Activated T-cell treated with anti-CD3 and anti-CD28 coated beads, Interleukin-2, amount 50 U/mL, for 72 hours (primary cell): ENCODE data around the gene PEX16. TPM values are rescaled to one million over a fixed set of nuclear protein-coding genes. Genes with fewer than 3 reads are reported as not detected.

Experiments
- ATAC-seq, 2 donors: fragments of 150-1000 bp; cut with Tn5 transposase; replicated peaks in 1 of 2; 2 replicates each; pipeline ENCODE4 v1.10.0; 2021; ENCODE audit warnings: moderate library complexity in 2 of 2, mild to moderate bottlenecking in 1 of 2
- DNase-seq, 2 donors: peaks; one replicate each; pipeline ENCODE4 v3.0.0; 2021 to 2022; ENCODE audit warnings: mixed read lengths in 1 of 2
- H3K27ac Mint-ChIP-seq: one replicate; pipeline ENCODE4 v1.8.0; 2022; ENCODE audit warnings: mild to moderate bottlenecking, moderate library complexity, mixed read lengths
- H3K27me3 Mint-ChIP-seq: one replicate; pipeline ENCODE4 v1.8.0; 2022; ENCODE audit warnings: low read depth, mixed read lengths
- H3K36me3 Mint-ChIP-seq, 2 donors: one replicate each; pipeline ENCODE4 v1.8.0; 2022; ENCODE audit warnings: mixed read lengths in 2 of 2, mild to moderate bottlenecking in 1 of 2; ENCODE audit not compliant: insufficient read depth in 2 of 2
- H3K4me1 Mint-ChIP-seq: one replicate; pipeline ENCODE4 v1.8.0; 2022; ENCODE audit warnings: low read depth, mixed read lengths
- H3K4me3 Mint-ChIP-seq, 2 donors: one replicate each; pipeline ENCODE4 v1.8.0; 2022; ENCODE audit warnings: mild to moderate bottlenecking in 2 of 2, mixed read lengths in 2 of 2, moderate library complexity in 2 of 2
- H3K9me3 Mint-ChIP-seq, 2 donors: one replicate each; pipeline ENCODE4 v1.8.0; 2022; ENCODE audit warnings: mixed read lengths in 2 of 2
- total RNA-seq, 2 donors: library from RNA; stranded (reverse); gene quantifications; one replicate each; pipeline ENCODE4 v1.2.3, GENCODE V29; 2022

The PEX16 gene
- total RNA-seq, 2 donors from 2014 or later = 42.5 to 46.8 TPM

DNA sequence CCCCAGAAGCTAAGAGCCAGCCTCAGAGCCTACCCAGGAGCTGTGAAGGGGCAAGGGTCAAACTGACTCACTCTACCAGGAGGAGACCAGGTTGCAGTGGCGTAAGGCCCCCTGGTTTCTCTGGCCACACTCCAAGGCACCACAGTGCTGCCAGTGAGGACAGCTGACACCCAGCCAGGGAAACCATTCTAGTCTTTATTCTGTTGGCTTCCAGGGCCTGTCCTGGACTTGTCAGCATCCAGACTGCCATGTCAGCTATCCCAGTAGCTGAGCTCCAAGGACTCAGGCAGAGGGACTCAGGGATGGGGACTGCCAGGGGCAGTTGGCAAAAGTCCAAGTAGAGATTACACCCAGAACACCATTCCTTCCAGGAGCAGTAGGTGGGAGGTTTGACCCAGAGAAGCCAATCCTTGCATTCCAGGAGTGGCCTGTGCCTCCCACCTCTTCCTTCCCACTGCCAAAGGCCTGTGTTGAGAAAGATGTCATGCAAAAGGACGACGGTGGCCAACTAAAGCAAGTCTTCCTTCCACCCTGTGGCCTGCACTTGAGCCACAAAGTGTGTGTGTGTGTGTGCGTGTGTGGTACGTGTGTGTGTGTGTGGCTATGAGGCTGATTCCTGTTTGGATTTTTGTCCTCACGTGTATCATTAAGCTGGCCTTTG is 35.8 kb downstream of the PEX16 start:
- H3K4me3 Mint-ChIP-seq = no peak overlapping the region
- H3K36me3 Mint-ChIP-seq = peaks cover 2 to 5% of the 10 kb centered on the region in 2 donors
- H3K9me3 Mint-ChIP-seq = no peaks in the 10 kb centered on the region
- DNase-seq (no peak), ATAC-seq (no peak)
- H3K27ac Mint-ChIP-seq = no peak overlapping the region
- no peaks in the 10 kb centered on the region for H3K4me1 Mint-ChIP-seq
- H3K27me3 Mint-ChIP-seq = no peaks in the 10 kb centered on the region

DNA sequence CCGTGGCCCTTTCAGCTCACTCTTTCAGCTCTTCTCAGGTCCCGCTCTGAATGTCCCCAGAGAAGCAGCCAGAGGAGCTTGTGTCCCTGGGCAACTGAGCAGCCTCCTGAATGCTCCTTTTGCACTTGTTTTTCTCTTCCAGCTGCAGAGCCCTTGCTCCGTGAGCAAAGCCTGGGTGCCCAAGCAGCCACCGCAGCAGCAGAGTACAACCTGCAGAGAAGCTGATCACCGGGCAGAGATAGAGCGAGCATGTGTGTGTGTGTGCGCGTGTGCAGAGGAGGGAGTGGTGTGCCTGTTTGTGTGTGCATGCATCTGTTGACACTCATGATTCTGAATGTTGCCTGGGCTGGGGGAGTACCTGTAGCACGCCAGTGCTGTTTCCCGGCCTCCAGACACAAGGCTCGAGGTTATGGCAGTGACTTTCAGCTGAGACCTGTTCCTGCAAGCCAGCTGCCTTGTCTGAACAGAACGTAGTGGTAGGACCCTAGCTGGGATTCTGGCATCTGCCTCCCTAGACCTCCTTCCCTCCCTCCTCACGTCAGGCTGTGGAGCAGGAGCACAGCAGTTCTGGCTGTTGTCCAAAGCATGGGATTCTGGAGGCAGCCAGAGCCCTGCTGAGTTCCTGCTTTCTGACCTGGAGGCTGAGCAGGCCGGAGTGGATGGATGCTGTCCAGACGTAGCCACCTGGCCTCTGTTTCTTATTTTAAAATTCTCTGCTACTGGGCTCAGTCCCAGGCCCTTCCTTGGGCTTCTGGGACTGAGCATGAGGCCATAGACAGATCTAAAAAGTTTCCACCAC is 36.7 kb downstream of the PEX16 start:
- Mint-ChIP-seq H3K4me1 (no peaks in the 10 kb centered on the region), H3K27ac (no peak overlapping the region)

DNA sequence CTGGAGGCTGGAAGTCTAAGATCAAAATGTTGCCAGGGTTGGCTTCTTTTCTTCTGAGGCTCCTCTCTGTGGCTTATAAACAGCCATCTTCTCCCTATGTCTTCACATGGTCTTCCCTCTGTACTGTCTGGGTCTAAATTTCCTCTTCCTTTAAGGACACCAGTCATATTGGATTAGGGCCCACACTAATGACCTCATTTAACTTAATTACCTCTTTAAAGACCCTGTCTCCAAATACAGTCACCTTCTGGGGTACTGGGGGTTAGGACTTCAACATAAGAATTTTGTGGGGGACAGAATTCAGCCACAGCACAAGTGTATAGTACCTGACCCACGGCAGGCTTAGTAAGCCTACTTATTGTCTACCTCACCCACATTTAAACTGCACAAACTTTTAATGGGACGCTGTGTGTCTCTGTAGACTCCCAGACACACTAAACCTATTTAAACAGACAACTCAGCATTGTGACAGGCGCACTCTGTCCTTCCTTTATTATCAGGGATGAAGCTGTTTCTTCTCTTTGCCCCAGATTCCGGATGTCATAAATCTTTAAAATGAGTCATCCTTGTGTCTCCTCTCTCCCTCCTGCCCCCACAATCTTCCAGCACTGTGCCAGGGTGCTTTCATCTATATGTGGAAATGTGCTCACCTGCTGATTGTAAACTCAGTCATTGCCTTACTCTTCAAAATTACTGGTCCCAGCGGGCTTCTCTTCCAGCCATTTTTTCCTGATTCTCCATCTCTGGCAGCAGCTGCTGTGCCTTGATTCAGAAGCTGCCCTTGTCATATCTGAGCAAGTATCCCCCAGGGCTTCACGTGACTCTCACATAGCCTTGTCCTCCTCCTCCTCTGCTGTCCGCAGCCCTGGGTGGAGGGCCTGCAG is 37.6 kb downstream of the PEX16 start:
- H3K4me1 Mint-ChIP-seq = no peaks in the 10 kb centered on the region
- DNase-seq (no peak), ATAC-seq (no peak)
- H3K9me3 Mint-ChIP-seq = no peaks in the 10 kb centered on the region
- H3K27me3 Mint-ChIP-seq = no peaks in the 10 kb centered on the region
- H3K27ac Mint-ChIP-seq = no peak overlapping the region
- peaks cover 2 to 5% of the 10 kb centered on the region in 2 donors for H3K36me3 Mint-ChIP-seq
- H3K4me3 Mint-ChIP-seq = no peak overlapping the region

More for the DNA sequence above, 36.7 kb downstream of the PEX16 start:
- ATAC-seq (no peak), DNase-seq (no peak)
- Mint-ChIP-seq H3K4me3 (no peak overlapping the region), H3K9me3 (no peaks in the 10 kb centered on the region), H3K27me3 (no peaks in the 10 kb centered on the region), H3K36me3 (peaks cover 2 to 5% of the 10 kb centered on the region in 2 donors)

DNA sequence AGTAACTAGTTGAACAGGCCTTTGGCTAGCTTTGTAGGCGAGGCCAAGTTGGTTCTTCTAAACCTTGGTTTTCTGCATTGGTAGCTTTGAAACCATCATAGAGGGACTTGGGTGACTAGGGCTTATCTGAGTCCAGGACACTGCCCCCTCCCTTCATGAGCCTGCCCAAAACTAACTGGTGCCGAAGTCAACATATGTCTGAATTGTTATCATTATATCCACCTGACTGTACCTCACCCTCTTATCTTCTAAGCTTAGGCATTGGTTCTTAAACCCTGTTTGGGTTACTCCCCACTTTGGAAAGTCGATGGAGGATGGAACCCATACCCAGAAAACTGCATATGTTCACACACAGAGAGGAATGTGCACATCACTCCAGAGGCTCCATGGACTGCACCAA is 39.8 kb downstream of the PEX16 start:
- Mint-ChIP-seq H3K4me3 (no peak overlapping the region), H3K27me3 (no peaks in the 10 kb centered on the region), H3K36me3 (peaks cover 2 to 7% of the 10 kb centered on the region in 2 donors), H3K9me3 (no peaks in the 10 kb centered on the region), H3K4me1 (no peaks in the 10 kb centered on the region), H3K27ac (no peak overlapping the region)
- ATAC-seq = no peak
- DNase-seq = no peak

DNA sequence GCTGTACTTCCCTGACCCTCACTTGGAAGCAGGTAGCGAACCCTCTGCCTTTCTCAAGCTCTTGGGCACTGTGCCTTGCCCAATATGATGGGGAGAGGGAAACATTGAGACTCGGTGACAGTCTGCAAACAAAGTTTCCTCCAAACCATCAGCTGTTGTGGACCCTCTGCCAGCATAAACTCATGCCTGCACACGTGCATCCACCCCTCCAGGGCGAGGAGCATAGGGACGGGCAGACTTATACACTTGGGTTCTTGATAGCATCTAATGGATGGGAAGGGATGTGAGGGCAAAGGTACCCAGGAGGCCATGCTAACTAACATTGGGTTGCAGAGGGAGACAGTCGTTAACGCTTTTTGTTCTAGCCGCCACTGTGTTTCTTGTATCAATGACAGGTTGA is 40.5 kb downstream of the PEX16 start:
- peaks cover 2 to 4% of the 10 kb centered on the region in 2 donors for H3K36me3 Mint-ChIP-seq
- H3K27me3 Mint-ChIP-seq = no peaks in the 10 kb centered on the region
- no peak overlapping the region for H3K4me3 Mint-ChIP-seq
- H3K9me3 Mint-ChIP-seq = no peaks in the 10 kb centered on the region
- DNase-seq = no peak
- ATAC-seq = no peak
- no peak overlapping the region for H3K27ac Mint-ChIP-seq
- H3K4me1 Mint-ChIP-seq = no peaks in the 10 kb centered on the region

DNA sequence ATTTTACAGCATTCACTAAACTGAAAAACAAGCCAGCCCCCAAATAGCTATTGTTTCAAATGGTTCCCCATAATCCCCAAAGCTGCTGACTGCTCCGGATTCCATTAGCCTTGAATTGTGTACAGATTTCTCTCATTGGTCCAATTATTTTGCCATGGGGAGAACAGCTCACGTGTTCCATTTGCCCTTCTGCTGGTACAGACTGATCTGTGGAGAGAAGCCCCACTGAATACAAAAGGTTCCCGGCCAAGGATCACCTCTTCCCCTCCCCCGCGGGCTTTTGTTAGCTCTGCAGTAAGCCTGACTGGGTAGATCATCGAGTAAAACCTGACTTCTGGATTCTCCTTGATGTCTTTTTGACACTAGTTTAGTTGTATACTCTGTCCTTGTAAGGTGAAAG is 41.3 kb downstream of the PEX16 start:
- H3K36me3 Mint-ChIP-seq = peaks cover 2 to 5% of the 10 kb centered on the region in 2 donors
- ATAC-seq (no peak), DNase-seq (no peak)
- no peaks in the 10 kb centered on the region for H3K4me1 Mint-ChIP-seq
- H3K4me3 Mint-ChIP-seq = no peak overlapping the region
- H3K9me3 Mint-ChIP-seq = no peaks in the 10 kb centered on the region
- no peaks in the 10 kb centered on the region for H3K27me3 Mint-ChIP-seq
- no peak overlapping the region for H3K27ac Mint-ChIP-seq

DNA sequence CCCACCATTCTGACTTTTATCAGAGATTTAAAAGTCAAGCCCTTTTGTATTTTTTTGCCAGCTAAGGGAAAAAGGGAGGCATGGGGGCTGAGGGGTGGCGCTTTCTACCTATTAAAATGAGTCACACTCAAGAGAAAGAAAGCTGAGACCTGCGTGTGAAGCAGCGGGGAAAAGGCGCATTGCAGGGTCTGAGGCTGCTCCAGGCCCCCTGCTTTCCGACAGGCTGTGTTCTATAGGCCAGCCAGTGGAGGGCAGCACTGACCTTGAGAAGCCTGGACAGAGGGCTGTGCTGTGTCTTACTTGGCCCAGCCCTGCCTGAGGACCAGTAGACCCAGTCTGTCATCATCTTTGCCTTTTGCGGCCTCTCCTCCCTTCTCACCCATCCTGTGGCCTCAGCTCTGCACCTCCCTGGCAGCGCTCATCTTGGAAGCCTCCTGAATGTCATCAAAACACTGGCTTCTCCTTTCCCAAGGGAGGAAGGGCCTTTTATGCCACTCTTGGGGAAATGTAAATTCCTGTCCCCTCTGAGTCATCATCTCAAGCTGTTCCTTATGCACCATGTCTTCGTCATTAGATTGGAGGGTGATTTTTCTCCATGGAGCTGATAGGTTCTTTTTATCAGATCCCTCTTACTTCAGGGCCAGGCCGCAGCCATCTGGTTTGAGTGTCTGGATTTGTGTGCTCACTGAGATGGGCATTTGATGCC is 44.9 kb downstream of the PEX16 start:
- ATAC-seq = peak; percentile 76 to 82
- DNase-seq = peak; percentile 37 to 44
- no peak overlapping the region for H3K4me3 Mint-ChIP-seq

DNA sequence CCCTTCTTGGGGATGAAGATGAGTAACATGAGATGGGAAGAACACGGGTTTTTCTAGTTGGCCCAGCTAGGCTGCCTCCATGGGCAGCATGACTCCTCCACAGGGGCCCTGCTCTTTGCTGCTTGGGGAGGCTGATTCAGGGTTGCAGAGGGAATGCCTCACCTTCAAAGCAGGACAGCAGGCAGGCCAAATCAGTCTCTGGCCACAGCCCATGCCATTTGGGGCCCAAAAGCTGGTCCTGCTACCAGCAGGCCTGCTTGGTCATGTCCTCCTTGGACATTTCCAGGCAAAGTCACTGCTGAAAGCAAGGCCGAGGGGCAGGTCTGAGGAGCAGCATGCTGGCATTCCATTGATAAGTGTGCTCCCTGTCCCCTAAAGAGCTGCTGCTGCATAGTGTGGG is 46.0 kb downstream of the PEX16 start:
- Mint-ChIP-seq H3K9me3 (no peaks in the 10 kb centered on the region), H3K36me3 (peaks cover 1 to 10% of the 10 kb centered on the region in 2 donors), H3K4me1 (no peaks in the 10 kb centered on the region), H3K27me3 (no peaks in the 10 kb centered on the region), H3K27ac (no peak overlapping the region), H3K4me3 (no peak overlapping the region)
- no peak for DNase-seq
- ATAC-seq = no peak

More for the DNA sequence above, 44.9 kb downstream of the PEX16 start:
- H3K27me3 Mint-ChIP-seq = no peaks in the 10 kb centered on the region
- peaks cover 1 to 10% of the 10 kb centered on the region in 2 donors for H3K36me3 Mint-ChIP-seq
- H3K9me3 Mint-ChIP-seq = no peaks in the 10 kb centered on the region
- H3K27ac Mint-ChIP-seq = no peak overlapping the region
- H3K4me1 Mint-ChIP-seq = no peaks in the 10 kb centered on the region

DNA sequence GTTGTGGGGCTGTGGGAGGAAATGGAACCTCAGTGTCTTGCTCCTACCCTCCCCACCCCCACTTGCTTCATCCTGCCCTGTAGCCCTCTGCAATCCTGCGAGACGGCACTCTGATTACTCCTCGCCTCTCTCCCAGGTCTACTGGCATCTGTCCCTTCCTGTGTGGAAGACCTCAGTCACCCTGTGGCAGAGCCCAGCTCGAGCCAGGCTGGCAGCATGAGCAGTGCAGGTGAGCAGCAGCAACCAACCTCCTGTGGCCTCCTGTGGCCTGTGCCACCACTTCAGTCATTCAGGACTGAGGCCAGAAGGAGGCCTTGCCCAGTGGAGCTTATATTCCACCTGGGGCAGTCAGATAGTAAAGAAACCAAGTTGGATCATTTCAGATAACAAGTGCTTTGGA is 47.0 kb downstream of the PEX16 start:
- H3K4me3 Mint-ChIP-seq = no peak overlapping the region
- no peaks in the 10 kb centered on the region for H3K9me3 Mint-ChIP-seq
- no peaks in the 10 kb centered on the region for H3K4me1 Mint-ChIP-seq
- no peaks in the 10 kb centered on the region for H3K27me3 Mint-ChIP-seq
- H3K36me3 Mint-ChIP-seq = peaks cover 1 to 12% of the 10 kb centered on the region in 2 donors
- no peak overlapping the region for H3K27ac Mint-ChIP-seq
- no peak for DNase-seq
- ATAC-seq = no peak

DNA sequence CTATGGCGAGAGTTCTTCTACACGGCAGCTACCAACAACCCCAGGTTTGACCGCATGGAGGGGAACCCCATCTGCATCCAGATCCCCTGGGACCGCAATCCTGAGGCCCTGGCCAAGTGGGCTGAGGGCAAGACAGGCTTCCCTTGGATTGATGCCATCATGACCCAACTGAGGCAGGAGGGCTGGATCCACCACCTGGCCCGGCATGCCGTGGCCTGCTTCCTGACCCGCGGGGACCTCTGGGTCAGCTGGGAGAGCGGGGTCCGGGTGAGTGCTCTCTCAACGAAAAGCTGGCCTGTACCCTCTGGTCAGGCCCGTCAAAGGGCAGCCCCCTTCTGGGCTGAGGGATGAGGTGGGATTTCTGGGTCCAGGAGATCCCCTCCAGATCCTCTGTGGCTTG is 48.1 kb downstream of the PEX16 start:
- ATAC-seq = no peak
- Mint-ChIP-seq H3K4me3 (no peak overlapping the region), H3K27ac (no peak overlapping the region), H3K9me3 (no peaks in the 10 kb centered on the region), H3K36me3 (peaks cover 1 to 12% of the 10 kb centered on the region in 2 donors), H3K27me3 (no peaks in the 10 kb centered on the region), H3K4me1 (no peaks in the 10 kb centered on the region)
- no peak for DNase-seq

DNA sequence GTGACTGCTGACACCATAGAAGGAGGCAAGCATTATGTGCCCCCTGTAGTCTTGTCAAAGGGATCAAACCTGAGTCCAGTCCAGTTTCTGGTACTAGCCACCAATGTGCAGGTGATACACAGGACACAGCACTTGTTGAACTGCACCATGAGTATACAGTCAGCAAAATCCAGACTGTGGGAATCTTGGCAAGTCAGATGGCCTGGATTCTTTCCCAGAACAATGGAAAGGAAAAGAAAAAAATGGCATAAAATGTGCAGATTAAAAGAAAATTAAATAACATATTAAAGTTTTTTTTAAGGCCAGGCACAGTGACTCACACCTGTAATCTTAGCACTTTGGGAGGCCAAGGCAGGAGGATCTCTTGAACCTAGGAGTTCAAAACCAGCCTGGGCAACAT is 53.6 kb downstream of the PEX16 start:
- ATAC-seq (no peak), DNase-seq (no peak)
- Mint-ChIP-seq H3K9me3 (no peaks in the 10 kb centered on the region), H3K27ac (no peak overlapping the region), H3K4me3 (no peak overlapping the region), H3K27me3 (no peaks in the 10 kb centered on the region), H3K4me1 (no peaks in the 10 kb centered on the region), H3K36me3 (peaks cover 0 to 2% of the 10 kb centered on the region in 2 donors)

DNA sequence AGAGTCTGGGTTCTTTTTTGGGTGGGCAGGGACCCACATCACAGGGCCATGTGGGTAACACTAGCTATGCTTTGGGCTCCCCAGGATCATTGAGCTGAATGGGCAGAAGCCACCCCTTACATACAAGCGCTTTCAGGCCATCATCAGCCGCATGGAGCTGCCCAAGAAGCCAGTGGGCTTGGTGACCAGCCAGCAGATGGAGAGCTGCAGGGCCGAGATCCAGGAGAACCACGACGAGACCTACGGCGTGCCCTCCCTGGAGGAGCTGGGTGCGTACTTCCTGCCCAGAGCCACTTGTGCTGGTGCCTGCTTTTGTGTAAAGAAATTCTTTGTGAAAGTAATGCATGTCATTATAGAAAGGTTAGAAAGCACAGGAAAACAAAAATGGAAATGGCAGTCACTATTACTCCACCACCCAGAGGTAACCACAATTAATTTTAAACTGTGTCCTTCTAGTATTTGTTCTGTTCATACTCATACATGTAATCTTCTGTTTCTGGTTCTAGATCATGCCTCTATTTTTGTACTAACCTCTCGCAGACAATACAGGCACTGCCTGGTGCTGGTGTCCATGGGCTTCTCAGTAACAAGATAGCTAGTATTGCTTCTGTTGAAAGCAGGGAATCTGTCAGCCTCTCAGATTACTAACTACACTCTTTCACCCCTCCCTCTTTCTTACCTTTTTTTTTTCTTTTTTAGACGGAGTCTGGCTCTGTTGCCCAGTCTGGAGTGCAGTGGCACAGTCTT is 56.7 kb downstream of the PEX16 start:
- ATAC-seq = no peak
- Mint-ChIP-seq H3K27ac (no peak overlapping the region), H3K9me3 (no peaks in the 10 kb centered on the region), H3K4me3 (no peak overlapping the region), H3K27me3 (no peaks in the 10 kb centered on the region), H3K4me1 (no peaks in the 10 kb centered on the region), H3K36me3 (peaks cover 0 to 4% of the 10 kb centered on the region in 2 donors)
- DNase-seq = no peak
